HepG2 (cell line): ENCODE measurements around the gene KRT12. TPM values are rescaled to one million over a fixed set of nuclear protein-coding genes. Genes with fewer than 3 reads are reported as not detected.

ENCODE experiments used
- ATAC-seq: fragments of 200-7000 bp; cut with Tn5 transposase; 3 replicates; pipeline ENCODE4 v1.9.1; 2020; ENCODE audit warnings: mild to moderate bottlenecking, moderate library complexity
- BruUV-seq: library from RNA; stranded (reverse); fragments of 400-500 nt; replicated peaks from 2 replicates; lab custom pipeline; 2021; lab: Mats Ljungman, UMichigan
- CTCF ChIA-PET: fragments of 300-600 bp; formaldehyde crosslinking; extraction: SDS; loops from one replicate; lab custom pipeline; 2021; ENCODE audit warnings: low total read pairs, inconsistent platforms, low intra/inter-chr PET ratio; lab: Yijun Ruan, JAX
- POLR2A ChIA-PET: fragments of 350-600 bp; sonication (Branson Sonifier 250); formaldehyde crosslinking; loops from one replicate; lab custom pipeline; 2020; ENCODE audit warnings: antibody characterized with exemption, inconsistent platforms; lab: Yijun Ruan, JAX
- DNase-seq: peaks from one replicate; pipeline ENCODE4 v3.0.0-alpha.2; 2015; ENCODE audit warnings: low spot score
- FAIRE-seq: peaks from 3 replicates; lab custom pipeline; 2011; peaks lifted over from hg19 to GRCh38; lab: Jason Lieb, UNC
- H2AFZ ChIP-seq: one replicate; pipeline ENCODE4 v1.6.1; 2011; ENCODE audit warnings: low read length, inconsistent platforms
- H3K27ac ChIP-seq: fragments of 300-600 bp; 3 replicates; pipeline ENCODE4 v1.8.0; 2011; ENCODE audit warnings: mixed run types, mild to moderate bottlenecking, mixed read lengths, low read length, inconsistent platforms; ENCODE audit not compliant: insufficient read depth; ENCODE audit errors: extremely low read length
- H3K27me3 ChIP-seq, 2 experiments: fragments of 200-600 bp in 1 of 2; 2 replicates in 1 of 2; 3 replicates in 1 of 2; pipeline versions ENCODE4 v1.6.0 to v1.8.0; 2011; ENCODE audit warnings: low read length in 2 of 2, mild to moderate bottlenecking in 2 of 2, moderate library complexity in 2 of 2, inconsistent platforms in 1 of 2; ENCODE audit not compliant: insufficient read depth in 2 of 2, control insufficient read depth in 1 of 2
- H3K36me3 ChIP-seq, 2 experiments: fragments of 200-600 bp in 1 of 2; replicated peaks in 1 of 2; 2 replicates in 1 of 2; 3 replicates in 1 of 2; pipeline versions ENCODE4 v1.5.1 to v1.8.0; 2011; ENCODE audit warnings: low read length in 2 of 2, inconsistent platforms in 1 of 2; ENCODE audit not compliant: insufficient read depth in 2 of 2, control insufficient read depth in 1 of 2
- H3K4me1 ChIP-seq: 2 replicates; pipeline ENCODE4 v1.5.1; 2012; ENCODE audit warnings: low read length, inconsistent platforms; ENCODE audit not compliant: insufficient read depth
- H3K4me2 ChIP-seq: 2 replicates; pipeline ENCODE4 v1.6.0; 2011; ENCODE audit warnings: low read depth, low read length, inconsistent platforms
- H3K4me3 ChIP-seq, 3 experiments: fragments of 200-600 bp in 1 of 3; sonication (generic), shearing (Covaris generic) in 1 of 3; replicated peaks in 1 of 3; 2 replicates each; pipeline ENCODE4 v1.5.1; 2011 to 2016; ENCODE audit warnings: low read length in 3 of 3, inconsistent platforms in 2 of 3, low read depth in 2 of 3, mild to moderate bottlenecking in 2 of 3, control low read depth in 1 of 3, mixed read lengths in 1 of 3; ENCODE audit not compliant: insufficient read depth in 1 of 3
- H3K79me2 ChIP-seq: one replicate; pipeline ENCODE4 v1.6.1; 2011; ENCODE audit warnings: low read length, inconsistent platforms; ENCODE audit not compliant: insufficient read depth
- H3K9ac ChIP-seq: 2 replicates; pipeline ENCODE4 v1.6.0; 2011; ENCODE audit warnings: mild to moderate bottlenecking, low read depth, low read length, inconsistent platforms; ENCODE audit not compliant: insufficient read depth
- H3K9me3 ChIP-seq: 2 replicates; pipeline ENCODE4 v1.5.1; 2012; ENCODE audit warnings: mild to moderate bottlenecking, low read length
- H4K20me1 ChIP-seq: 2 replicates; pipeline ENCODE4 v1.6.0; 2011; ENCODE audit warnings: inconsistent platforms, mild to moderate bottlenecking, low read length, moderate library complexity; ENCODE audit not compliant: insufficient read depth
- ATF7 ChIP-seq, 2 experiments: fragments of 450-650 bp in 1 of 2; sonication (generic) in 1 of 2; formaldehyde crosslinking in 1 of 2; IDR thresholded peaks; 2 replicates each; pipeline versions ENCODE4 v1.4.0 to v1.6.1; 2016 to 2020; ENCODE audit warnings: antibody characterized with exemption in 1 of 2, mild to moderate bottlenecking in 1 of 2, missing genetic modification reagents in 1 of 2
- ATF7-NPFF ChIP-seq: sonication (generic); formaldehyde crosslinking; IDR thresholded peaks from 2 replicates; pipeline ENCODE4 v1.8.1; 2023; ENCODE audit warnings: mild to moderate bottlenecking, low read depth, missing genetic modification reagents, moderate library complexity
- CSRNP2 ChIP-seq: sonication (generic); formaldehyde crosslinking; conservative IDR thresholded peaks from 2 replicates; pipeline ENCODE4 v1.8.0; 2022; ENCODE audit warnings: low read depth, missing genetic modification reagents
- FOXP4 ChIP-seq: sonication (generic); formaldehyde crosslinking; IDR thresholded peaks from 2 replicates; pipeline ENCODE4 v1.4.0; 2020; ENCODE audit warnings: missing genetic modification reagents
- GTF2F1 ChIP-seq: fragments of 150-350 bp; IDR thresholded peaks from 2 replicates; pipeline ENCODE4 v1.6.1; 2014; ENCODE audit warnings: low read length
- MAFK ChIP-seq, 2 experiments: IDR thresholded peaks in 1 of 2; conservative IDR thresholded peaks in 1 of 2; 2 replicates each; pipeline ENCODE4 v1.6.1; 2011; ENCODE audit warnings: improper control_type of control experiment in 2 of 2, low read length in 2 of 2
- MEF2D ChIP-seq: sonication (generic); formaldehyde crosslinking; IDR thresholded peaks from 2 replicates; pipeline ENCODE4 v1.5.1; 2020; ENCODE audit warnings: mild to moderate bottlenecking, missing genetic modification reagents
- NR2F2 ChIP-seq: IDR thresholded peaks from 2 replicates; pipeline ENCODE4 v1.6.1; 2012; ENCODE audit warnings: low read depth, inconsistent platforms, borderline replicate concordance
- PITX1 ChIP-seq: sonication (generic); formaldehyde crosslinking; IDR thresholded peaks from 2 replicates; pipeline ENCODE4 v1.5.1; 2020; ENCODE audit warnings: mild to moderate bottlenecking, missing genetic modification reagents
- SIN3A ChIP-seq: IDR thresholded peaks from 2 replicates; pipeline ENCODE4 v1.6.1; 2011; ENCODE audit warnings: low read depth, mild to moderate bottlenecking, control low read depth, low read length, borderline replicate concordance
- ZBTB26 ChIP-seq: IDR thresholded peaks from 2 replicates; pipeline ENCODE4 v1.6.1; 2016; ENCODE audit warnings: missing compliant biosample characterization, missing genetic modification reagents, borderline replicate concordance
- ZFY ChIP-seq: sonication (generic); formaldehyde crosslinking; IDR thresholded peaks from 2 replicates; pipeline ENCODE4 v1.4.0; 2020; ENCODE audit warnings: missing genetic modification reagents
- ZNF205 ChIP-seq: IDR thresholded peaks from 2 replicates; pipeline ENCODE4 v1.6.1; 2018; ENCODE audit warnings: missing biosample characterization, missing genetic modification reagents
- ZNF207 ChIP-seq: fragments of 450-650 bp; IDR thresholded peaks from 2 replicates; pipeline ENCODE4 v1.6.1; 2016; ENCODE audit warnings: antibody characterized with exemption, borderline replicate concordance
- ZNF256 ChIP-seq: sonication (generic); formaldehyde crosslinking; conservative IDR thresholded peaks from 2 replicates; pipeline ENCODE4 v1.4.0; 2020; ENCODE audit warnings: missing genetic modification reagents
- ZNF280D ChIP-seq: sonication (generic); formaldehyde crosslinking; IDR thresholded peaks from 2 replicates; pipeline ENCODE4 v1.5.1; 2020; ENCODE audit warnings: mild to moderate bottlenecking, missing genetic modification reagents
- ZNF652 ChIP-seq: IDR thresholded peaks from 2 replicates; pipeline ENCODE4 v1.6.1; 2016; ENCODE audit warnings: low read depth, borderline replicate concordance
- ZNF674 ChIP-seq: sonication (generic); formaldehyde crosslinking; IDR thresholded peaks from 2 replicates; pipeline ENCODE4 v1.5.0; 2020; ENCODE audit warnings: low read depth, mild to moderate bottlenecking, missing genetic modification reagents
- ZNF792 ChIP-seq: IDR thresholded peaks from 2 replicates; pipeline ENCODE4 v1.6.1; 2016
- WGBS: methylation state at CpG from one replicate; pipeline ENCODE4 v1.1.6; 2017; ENCODE audit warnings: low lambda C conversion rate; 5-methylcytosine and 5-hydroxymethylcytosine counted together
- in situ Hi-C: cut with HindIII; loops from 2 replicates; pipeline ENCODE4 v1.10.0; 2017; ENCODE audit warnings: low pct_unique_long_range_greater_than_20kb; ENCODE audit not compliant: extremely low pct_ligation_motif_present
- intact Hi-C: fragments of 100-400 bp; cut with micrococcal nuclease; formaldehyde crosslinking; loops from one replicate; pipeline ENCODE4 v1.10.0; 2022; ENCODE audit not compliant: unreplicated experiment
- polyA plus RNA-seq, 8 experiments: library from polyadenylated mRNA; depleted of rRNA in 3 of 8; stranded (reverse) in 7 of 8; unstranded in 1 of 8; fragments of >200 nt; fragmentation: Illumina TruSeq in 4 of 8; extraction: Trizol in 4 of 8; gene quantifications; 2 replicates each; pipeline versions ENCODE4 v1.2.1 to v1.2.3, GENCODE V29; 2011 to 2016; ENCODE audit warnings: low read depth in 4 of 8, missing spikeins in 1 of 8, mixed read lengths in 1 of 8; ENCODE audit not compliant: insufficient read depth in 1 of 8
- total RNA-seq, 5 experiments: library from RNA; depleted of rRNA; stranded (reverse); fragments of >200 nt; fragmentation: Illumina TruSeq; extraction: Trizol; gene quantifications; 2 replicates each; pipeline ENCODE4 v1.2.3, GENCODE V29; 2016; ENCODE audit warnings: low read depth in 1 of 5

KRT12 gene
- total and polyA plus RNA-seq, 2 of the 13 experiments (the other 11 are each of a cell fraction or from before 2014, with no cell fraction given) = 0.07 to 0.09 TPM

- POLR2A ChIA-PET = interaction anchor here (2.5 kb wide), 1 partner anchor 14 kb away, joined by 8 read pairs; no protein-coding TSS in a partner anchor
- over 99% methylated on average over 3 of the region's 3 CpGs for WGBS
- H3K4me3 ChIP-seq = no peak overlapping the region
- TF ChIP-seq ZNF256 (CRISPR knock-in tag) (no peak), NR2F2 (no peak), SIN3A (no peak), ZNF205 (CRISPR knock-in tag) (no peak), ZNF280D (CRISPR knock-in tag) (no peak), ZNF652 (CRISPR knock-in tag) (no peak), ZNF674 (CRISPR knock-in tag) (no peak), ATF7-NPFF (CRISPR knock-in tag) (no peak), ZFY (no peak), MEF2D (CRISPR knock-in tag) (no peak), FOXP4 (CRISPR knock-in tag) (no peak), CSRNP2 (CRISPR knock-in tag) (no peak), ZBTB26 (no peak), PITX1 (CRISPR knock-in tag) (no peak), ZNF207 (no peak), ZNF792 (CRISPR knock-in tag) (no peak), MAFK (conservative IDR thresholded peaks at IDR 0.05 in 1 of 2, IDR thresholded peaks at IDR 0.05 in 1 of 2; ENCODE audit: low read length in 2 of 2) (no peak), GTF2F1 (no peak), ATF7 (IDR thresholded peaks at IDR 0.05) (no peak), ATF7 (CRISPR knock-in tag; IDR thresholded peaks at IDR 0.05) (no peak)
- no peaks in the 10 kb centered on the region for H3K27me3 ChIP-seq
- ATAC-seq (no peak), FAIRE-seq (no peak), DNase-seq (no peak)
- peaks cover 1 to 11% of the 10 kb centered on the region in 2 experiments; a peak in 3 of 5 replicates for H3K36me3 ChIP-seq
- H3K79me2 ChIP-seq = no peaks in the 10 kb centered on the region
- no peak overlapping the region for H3K4me2 ChIP-seq
- H3K9me3 ChIP-seq = no peaks in the 10 kb centered on the region
- CTCF ChIA-PET = no interaction called here
- H3K9ac ChIP-seq = no peak overlapping the region
- no TSS peak for BruUV-seq
- no peak overlapping the region for H2AFZ ChIP-seq
- peaks cover 8% of the 10 kb centered on the region for H3K4me1 ChIP-seq
- H4K20me1 ChIP-seq = no peaks in the 10 kb centered on the region
- intact Hi-C loops (no loop called here), in situ Hi-C loops (no loop called here)
- no peak overlapping the region for H3K27ac ChIP-seq
Measured at GRCh38 chr17:40832840-40833239, 34.2 kb downstream of the KRT12 start.
